ENCODE measurements around the gene TNFRSF8. TPM values are rescaled to one million over a fixed set of nuclear protein-coding genes. Genes with fewer than 3 reads are reported as not detected.

The TNFRSF8 gene
- total RNA-seq, 2 experiments from 2014 or later, result 0.14 TPM; not detected in 1

DNA sequence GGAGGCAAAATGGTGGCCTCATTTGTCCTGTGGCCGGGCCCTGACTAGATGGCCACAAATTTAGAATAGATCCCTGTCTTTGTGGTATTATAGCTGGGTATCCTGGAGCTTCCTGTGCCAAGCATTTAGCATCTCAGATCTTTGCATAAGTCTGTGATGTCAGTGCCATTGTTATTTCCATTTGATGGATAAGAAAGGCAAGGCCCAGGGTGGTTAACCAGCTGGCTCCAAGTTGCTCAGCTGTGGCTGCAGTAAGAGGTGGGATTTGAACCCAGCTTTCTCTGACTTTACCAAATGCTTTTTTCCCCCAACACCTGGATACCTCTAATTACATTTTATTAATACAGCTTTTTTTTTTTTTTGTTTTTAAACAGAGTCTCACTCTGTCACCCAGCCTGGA, 11.7 kb upstream of the TNFRSF8 start:
- POLR2A ChIA-PET, result no interaction called here

GRCh38 chr1:12052008-12052573, 11.0 kb upstream of the TNFRSF8 start:
- ChIA-PET POLR2A (interaction anchor here (0.7 kb wide), 1 partner anchor 123 kb away, joined by 3 read pairs; no protein-coding TSS in a partner anchor), CTCF (no interaction called here)
- Mint-ChIP-seq H3K27ac (no peak overlapping the region), H3K9me3 (no peaks in the 10 kb centered on the region), H3K4me1 (ENCODE audit: low read depth) (no peaks in the 10 kb centered on the region), H3K27me3 (no peaks in the 10 kb centered on the region), H3K36me3 (ENCODE audit: low read depth) (no peaks in the 10 kb centered on the region), H3K4me3 (no peak overlapping the region)
- Histone ChIP-seq H3K4me3 (ENCODE audit: low read length) (no peak overlapping the region), H3K27ac (ENCODE audit: low read depth in 1 of 2, low read length in 2 of 2) (no peak overlapping the region), H3K36me3 (ENCODE audit: insufficient read depth, low read length) (no peaks in the 10 kb centered on the region), H3K27me3 (ENCODE audit: control insufficient read depth in 1 of 2, insufficient read depth in 2 of 2, low read length in 2 of 2) (no peaks in the 10 kb centered on the region), H3K9me3 (ENCODE audit: control insufficient read depth in 1 of 2, insufficient read depth in 1 of 2, low read length in 2 of 2) (no peaks in the 10 kb centered on the region), H3K4me1 (ENCODE audit: insufficient read depth, low read length) (peaks cover 17% of the 10 kb centered on the region)
- intact Hi-C loops (cut with DNase I, micrococcal nuclease), result no loop called here
- DNase-seq (peak in 4 of 14 experiments; percentile 17 to 50 (median 30)), ATAC-seq (ENCODE audit: poor library complexity) (no peak)
- TF ChIP-seq, protein P1, sequence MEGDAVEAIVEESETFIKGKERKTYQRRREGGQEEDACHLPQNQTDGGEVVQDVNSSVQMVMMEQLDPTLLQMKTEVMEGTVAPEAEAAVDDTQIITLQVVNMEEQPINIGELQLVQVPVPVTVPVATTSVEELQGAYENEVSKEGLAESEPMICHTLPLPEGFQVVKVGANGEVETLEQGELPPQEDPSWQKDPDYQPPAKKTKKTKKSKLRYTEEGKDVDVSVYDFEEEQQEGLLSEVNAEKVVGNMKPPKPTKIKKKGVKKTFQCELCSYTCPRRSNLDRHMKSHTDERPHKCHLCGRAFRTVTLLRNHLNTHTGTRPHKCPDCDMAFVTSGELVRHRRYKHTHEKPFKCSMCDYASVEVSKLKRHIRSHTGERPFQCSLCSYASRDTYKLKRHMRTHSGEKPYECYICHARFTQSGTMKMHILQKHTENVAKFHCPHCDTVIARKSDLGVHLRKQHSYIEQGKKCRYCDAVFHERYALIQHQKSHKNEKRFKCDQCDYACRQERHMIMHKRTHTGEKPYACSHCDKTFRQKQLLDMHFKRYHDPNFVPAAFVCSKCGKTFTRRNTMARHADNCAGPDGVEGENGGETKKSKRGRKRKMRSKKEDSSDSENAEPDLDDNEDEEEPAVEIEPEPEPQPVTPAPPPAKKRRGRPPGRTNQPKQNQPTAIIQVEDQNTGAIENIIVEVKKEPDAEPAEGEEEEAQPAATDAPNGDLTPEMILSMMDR (IDR thresholded peaks at IDR 0.05), result no peak

More for the DNA sequence above, 11.7 kb upstream of the TNFRSF8 start:
- Mint-ChIP-seq H3K27ac (no peak overlapping the region), H3K27me3 (no peaks in the 10 kb centered on the region), H3K9me3 (no peaks in the 10 kb centered on the region), H3K4me1 (ENCODE audit: low read depth) (no peaks in the 10 kb centered on the region), H3K36me3 (ENCODE audit: low read depth) (no peaks in the 10 kb centered on the region), H3K4me3 (no peak overlapping the region)
- no peaks in the 10 kb centered on the region for H3K9me3 ChIP-seq (ENCODE audit: control insufficient read depth in 1 of 2, insufficient read depth in 1 of 2, low read length in 2 of 2)
- no peak overlapping the region for H3K27ac ChIP-seq (ENCODE audit: low read depth in 1 of 2, low read length in 2 of 2)
- no peak for DNase-seq
- peaks cover 24% of the 10 kb centered on the region for H3K4me1 ChIP-seq (ENCODE audit: insufficient read depth, low read length)
- intact Hi-C loops (cut with DNase I, micrococcal nuclease), result no loop called here
- no peak for ATAC-seq (ENCODE audit: poor library complexity)
- no peaks in the 10 kb centered on the region for H3K27me3 ChIP-seq (ENCODE audit: control insufficient read depth in 1 of 2, insufficient read depth in 2 of 2, low read length in 2 of 2)
- TF ChIP-seq, protein P1 (IDR thresholded peaks at IDR 0.05), result no peak
- no peaks in the 10 kb centered on the region for H3K36me3 ChIP-seq (ENCODE audit: insufficient read depth, low read length)
- CTCF ChIA-PET, result no interaction called here
- no peak overlapping the region for H3K4me3 ChIP-seq (ENCODE audit: low read length)

- Histone ChIP-seq H3K9me3 (ENCODE audit: control insufficient read depth in 1 of 2, insufficient read depth in 1 of 2, low read length in 2 of 2) (peaks cover 0 to 3% of the 10 kb centered on the region in 2 experiments), H3K4me3 (ENCODE audit: low read length) (no peak overlapping the region), H3K27ac (ENCODE audit: low read depth in 1 of 2, low read length in 2 of 2) (no peak overlapping the region), H3K27me3 (ENCODE audit: control insufficient read depth in 1 of 2, insufficient read depth in 2 of 2, low read length in 2 of 2) (no peaks in the 10 kb centered on the region), H3K4me1 (ENCODE audit: insufficient read depth, low read length) (peaks cover 8% of the 10 kb centered on the region), H3K36me3 (ENCODE audit: insufficient read depth, low read length) (no peaks in the 10 kb centered on the region)
- intact Hi-C loops (cut with DNase I, micrococcal nuclease), result no loop called here
- Mint-ChIP-seq H3K36me3 (ENCODE audit: low read depth) (no peaks in the 10 kb centered on the region), H3K4me1 (ENCODE audit: low read depth) (no peaks in the 10 kb centered on the region), H3K4me3 (no peak overlapping the region), H3K27ac (no peak overlapping the region), H3K9me3 (no peaks in the 10 kb centered on the region), H3K27me3 (no peaks in the 10 kb centered on the region)
- DNase-seq, result no peak
- CTCF ChIA-PET, result no interaction called here
- no peak for ATAC-seq (ENCODE audit: poor library complexity)
- POLR2A ChIA-PET, result no interaction called here
- TF ChIP-seq, protein P1 (IDR thresholded peaks at IDR 0.05), result no peak
These were observed 10.0 kb upstream of the TNFRSF8 start for GRCh38 chr1:12052997-12053686.

Measured in CD4-positive, alpha-beta T cell (primary cell).